Tibial nerve (tissue), 4 donors: ENCODE results near the gene FARP1. TPM values are rescaled to one million over a fixed set of nuclear protein-coding genes. Genes with fewer than 3 reads are reported as not detected.
A peak's percentile ranks its signal among the peaks of the same experiment; 100 is the strongest.

ENCODE experiments used
- DNase-seq, 2 donors: peaks; one replicate each; pipeline ENCODE4 v3.0.0-alpha.2; 2019; ENCODE audit warnings: low spot score in 2 of 2
- H3K27ac ChIP-seq, 4 donors: fragments of 200-600 bp; sonication (generic) in 3 of 4; one replicate each; pipeline ENCODE4 v1.5.1; 2017 to 2019; ENCODE audit warnings: mild to moderate bottlenecking in 1 of 4
- H3K27me3 ChIP-seq, 2 donors: fragments of 200-600 bp; sonication (generic) in 1 of 2; one replicate each; pipeline versions ENCODE4 v1.5.1 to v1.6.0; 2017 to 2019
- H3K36me3 ChIP-seq, 3 donors: fragments of 200-600 bp; sonication (generic); one replicate each; pipeline ENCODE4 v1.5.1; 2018 to 2019
- H3K4me1 ChIP-seq, 4 donors: fragments of 200-600 bp; sonication (generic) in 3 of 4; one replicate each; pipeline ENCODE4 v1.5.1; 2017 to 2019
- H3K4me3 ChIP-seq, 4 donors: fragments of 200-600 bp; sonication (generic) in 3 of 4; one replicate each; pipeline ENCODE4 v1.5.1; 2017 to 2019; ENCODE audit warnings: mild to moderate bottlenecking in 1 of 4, moderate library complexity in 1 of 4
- H3K9me3 ChIP-seq, 4 donors: fragments of 200-600 bp; sonication (generic) in 3 of 4; one replicate each; pipeline ENCODE4 v1.5.1; 2017 to 2019
- CTCF ChIP-seq, 5 experiments: fragments of 200-600 bp in 3 of 5; fragments of 450-650 bp in 2 of 5; sonication (generic) in 3 of 5; IDR thresholded peaks; one replicate each; pipeline ENCODE4 v1.5.1; 2016 to 2019; ENCODE audit warnings: antibody characterized with exemption in 5 of 5, mild to moderate bottlenecking in 3 of 5, moderate library complexity in 2 of 5
- EP300 ChIP-seq, 2 donors: sonication (generic); formaldehyde crosslinking; IDR thresholded peaks; one replicate each; pipeline ENCODE4 v1.6.1; 2017; ENCODE audit warnings: antibody characterized with exemption in 2 of 2, mild to moderate bottlenecking in 1 of 2
- POLR2A ChIP-seq, 2 donors: fragments of 450-650 bp; IDR thresholded peaks; one replicate each; pipeline ENCODE4 v1.6.1; 2017; ENCODE audit warnings: antibody characterized with exemption in 2 of 2, mild to moderate bottlenecking in 2 of 2, moderate library complexity in 2 of 2
- WGBS, 2 donors: methylation state at CpG; one replicate each; pipeline ENCODE4 v1.1.5; 2018; 5-methylcytosine and 5-hydroxymethylcytosine counted together
- total RNA-seq, 4 donors: library from RNA; depleted of rRNA; stranded (reverse); fragments of >200 nt; gene quantifications; one replicate each; pipeline ENCODE4 v1.1.0, GENCODE V29; 2016

FARP1 gene
- total RNA-seq, 4 donors from 2014 or later = 21.4 to 28.5 (median 24.9) TPM

- TF ChIP-seq EP300 (IDR thresholded peaks at IDR 0.05) (no peak), CTCF (IDR thresholded peaks at IDR 0.05) (no peak), POLR2A (IDR thresholded peaks at IDR 0.05) (no peak)
- no peaks in the 10 kb centered on the region for H3K27me3 ChIP-seq
- whole genome bisulfite sequencing, 2 donors = 95 to 97% methylated on average over 4 of the region's 4 CpGs
- H3K27ac ChIP-seq = no peak overlapping the region
- H3K36me3 ChIP-seq = peaks cover 0 to 22% (median 0%) of the 10 kb centered on the region in 3 donors
- H3K4me3 ChIP-seq = no peak overlapping the region
- peaks cover 0 to 11% (median 0%) of the 10 kb centered on the region in 4 donors for H3K9me3 ChIP-seq
- no peak for DNase-seq
- peaks cover 0 to 4% (median 2%) of the 10 kb centered on the region in 4 donors for H3K4me1 ChIP-seq
These were observed 227.4 kb downstream of the FARP1 start for GRCh38 chr13:98370261-98370660.

GRCh38 chr13:98370806-98371515 is 228.1 kb downstream of the FARP1 start:
- Histone ChIP-seq H3K27ac (no peak overlapping the region), H3K27me3 (no peaks in the 10 kb centered on the region), H3K9me3 (peaks cover 0 to 11% (median 0%) of the 10 kb centered on the region in 4 donors), H3K4me1 (peaks cover 0 to 4% (median 2%) of the 10 kb centered on the region in 4 donors), H3K4me3 (no peak overlapping the region), H3K36me3 (peaks cover 0 to 22% (median 0%) of the 10 kb centered on the region in 3 donors)
- 54 to 63% methylated on average over 16 of the region's 16 CpGs for WGBS, 2 donors
- no peak for TF ChIP-seq CTCF (IDR thresholded peaks at IDR 0.05)
- no peak for TF ChIP-seq POLR2A (IDR thresholded peaks at IDR 0.05)
- no peak for TF ChIP-seq EP300 (IDR thresholded peaks at IDR 0.05)
- peak in 1 of 2 donors; percentile 52 for DNase-seq

- H3K4me1 ChIP-seq = peaks cover 0 to 4% (median 2%) of the 10 kb centered on the region in 4 donors
- H3K36me3 ChIP-seq = peaks cover 0 to 22% (median 0%) of the 10 kb centered on the region in 3 donors
- TF ChIP-seq CTCF (IDR thresholded peaks at IDR 0.05) (no peak), POLR2A (IDR thresholded peaks at IDR 0.05) (no peak), EP300 (IDR thresholded peaks at IDR 0.05) (no peak)
- peaks cover 0 to 11% (median 0%) of the 10 kb centered on the region in 4 donors for H3K9me3 ChIP-seq
- H3K27me3 ChIP-seq = no peaks in the 10 kb centered on the region
- DNase-seq = no peak
- WGBS, 2 donors = 82 to 89% methylated on average over 5 of the region's 5 CpGs
- no peak overlapping the region for H3K4me3 ChIP-seq
- H3K27ac ChIP-seq = no peak overlapping the region
These were observed 228.7 kb downstream of the FARP1 start for GRCh38 chr13:98371516-98372023.

GRCh38 chr13:98372876-98373275 is 230.0 kb downstream of the FARP1 start:
- no peak for DNase-seq
- TF ChIP-seq CTCF (IDR thresholded peaks at IDR 0.05) (no peak), POLR2A (IDR thresholded peaks at IDR 0.05) (no peak), EP300 (IDR thresholded peaks at IDR 0.05) (no peak)
- Histone ChIP-seq H3K27ac (no peak overlapping the region), H3K9me3 (peaks cover 0 to 11% (median 0%) of the 10 kb centered on the region in 4 donors), H3K4me3 (no peak overlapping the region), H3K36me3 (peaks cover 0 to 22% (median 0%) of the 10 kb centered on the region in 3 donors), H3K4me1 (peaks cover 0 to 4% (median 2%) of the 10 kb centered on the region in 4 donors), H3K27me3 (no peaks in the 10 kb centered on the region)
- 86 to 90% methylated on average over 8 of the region's 8 CpGs for WGBS, 2 donors

GRCh38 chr13:98374750-98375149 is 231.9 kb downstream of the FARP1 start:
- peaks cover 0 to 11% (median 0%) of the 10 kb centered on the region in 4 donors for H3K9me3 ChIP-seq
- H3K27ac ChIP-seq = no peak overlapping the region
- no peak for DNase-seq
- TF ChIP-seq EP300 (IDR thresholded peaks at IDR 0.05) = no peak
- no peak for TF ChIP-seq CTCF (IDR thresholded peaks at IDR 0.05)
- no peak for TF ChIP-seq POLR2A (IDR thresholded peaks at IDR 0.05)
- 71 to 85% methylated on average over 1 of the region's 1 CpG for WGBS, 2 donors
- H3K36me3 ChIP-seq = peaks cover 0 to 14% (median 0%) of the 10 kb centered on the region in 3 donors
- H3K27me3 ChIP-seq = no peaks in the 10 kb centered on the region
- peaks cover 0 to 4% (median 2%) of the 10 kb centered on the region in 4 donors for H3K4me1 ChIP-seq
- H3K4me3 ChIP-seq = no peak overlapping the region
